Measurements from ENCODE around the gene MYADM.

The MYADM gene

DNA sequence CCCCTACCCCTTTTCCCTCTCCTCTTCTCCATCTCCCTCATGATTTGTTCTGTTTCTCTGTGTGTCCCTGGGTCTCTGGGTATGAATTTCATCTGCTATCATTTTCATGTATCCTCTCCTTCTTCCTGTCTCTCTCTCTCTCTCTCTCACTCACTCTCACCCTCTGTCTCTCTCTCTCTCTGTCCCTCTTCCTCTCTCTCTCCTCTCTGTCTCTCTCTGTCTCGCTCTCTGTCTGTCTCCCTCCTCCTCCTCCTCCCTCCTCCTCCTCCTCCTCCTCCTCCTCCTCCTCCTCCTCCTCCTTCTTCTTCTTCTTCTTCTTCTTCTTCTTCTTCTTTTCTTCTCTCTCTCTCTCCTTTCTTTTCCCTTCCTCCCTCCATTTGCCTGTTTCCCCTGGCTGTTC, 38.1 kb downstream of the MYADM start:
- TF ChIP-seq, protein P1, sequence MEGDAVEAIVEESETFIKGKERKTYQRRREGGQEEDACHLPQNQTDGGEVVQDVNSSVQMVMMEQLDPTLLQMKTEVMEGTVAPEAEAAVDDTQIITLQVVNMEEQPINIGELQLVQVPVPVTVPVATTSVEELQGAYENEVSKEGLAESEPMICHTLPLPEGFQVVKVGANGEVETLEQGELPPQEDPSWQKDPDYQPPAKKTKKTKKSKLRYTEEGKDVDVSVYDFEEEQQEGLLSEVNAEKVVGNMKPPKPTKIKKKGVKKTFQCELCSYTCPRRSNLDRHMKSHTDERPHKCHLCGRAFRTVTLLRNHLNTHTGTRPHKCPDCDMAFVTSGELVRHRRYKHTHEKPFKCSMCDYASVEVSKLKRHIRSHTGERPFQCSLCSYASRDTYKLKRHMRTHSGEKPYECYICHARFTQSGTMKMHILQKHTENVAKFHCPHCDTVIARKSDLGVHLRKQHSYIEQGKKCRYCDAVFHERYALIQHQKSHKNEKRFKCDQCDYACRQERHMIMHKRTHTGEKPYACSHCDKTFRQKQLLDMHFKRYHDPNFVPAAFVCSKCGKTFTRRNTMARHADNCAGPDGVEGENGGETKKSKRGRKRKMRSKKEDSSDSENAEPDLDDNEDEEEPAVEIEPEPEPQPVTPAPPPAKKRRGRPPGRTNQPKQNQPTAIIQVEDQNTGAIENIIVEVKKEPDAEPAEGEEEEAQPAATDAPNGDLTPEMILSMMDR (IDR thresholded peaks at IDR 0.05; ENCODE audit: borderline replicate concordance, control extremely low read depth, extremely low read depth, insufficient read depth, missing control alignments), result no peak
- in situ Hi-C loops (cut with MboI; ENCODE audit: low sequenced_read_pairs, unreplicated experiment), result no loop called here
- DNase-seq (ENCODE audit: low spot score), result no peak

DNA sequence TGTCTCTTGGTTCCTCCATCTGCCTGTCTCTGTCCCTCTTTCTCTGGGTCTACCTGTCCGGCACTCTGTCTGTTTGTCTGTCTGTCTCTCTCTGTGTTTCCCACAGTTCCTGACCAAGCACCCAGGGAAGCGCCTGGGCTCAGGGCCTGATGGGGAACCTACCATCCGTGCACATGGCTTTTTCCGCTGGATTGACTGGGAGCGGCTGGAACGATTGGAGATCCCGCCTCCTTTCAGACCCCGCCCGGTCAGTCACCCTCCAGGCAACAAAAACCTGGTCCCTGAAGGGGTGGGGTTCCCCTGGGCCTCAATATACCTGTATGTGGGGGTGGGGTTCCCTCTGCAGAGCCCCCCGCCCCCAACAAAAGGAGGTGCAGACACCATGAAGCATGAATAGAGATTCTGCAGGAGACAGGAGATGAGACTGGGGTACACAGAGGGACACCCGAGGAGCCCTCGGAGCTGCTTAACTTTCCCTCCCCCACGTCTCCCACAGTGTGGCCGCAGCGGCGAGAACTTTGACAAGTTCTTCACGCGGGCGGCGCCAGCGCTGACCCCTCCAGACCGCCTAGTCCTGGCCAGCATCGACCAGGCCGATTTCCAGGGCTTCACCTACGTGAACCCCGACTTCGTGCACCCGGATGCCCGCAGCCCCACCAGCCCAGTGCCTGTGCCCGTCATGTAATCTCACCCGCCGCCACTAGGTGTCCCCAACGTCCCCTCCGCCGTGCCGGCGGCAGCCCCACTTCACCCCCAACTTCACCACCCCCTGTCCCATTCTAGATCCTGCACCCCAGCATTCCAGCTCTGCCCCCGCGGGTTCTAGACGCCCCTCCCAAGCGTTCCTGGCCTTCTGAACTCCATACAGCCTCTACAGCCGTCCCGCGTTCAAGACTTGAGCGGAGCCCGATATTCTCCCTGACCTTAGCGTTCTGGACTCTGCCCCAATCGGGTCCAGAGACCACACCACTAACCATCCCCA, 38.8 kb downstream of the MYADM start:
- in situ Hi-C loops (cut with MboI; ENCODE audit: low sequenced_read_pairs, unreplicated experiment), result no loop called here
- DNase-seq (ENCODE audit: low spot score), result peak; percentile 88
- TF ChIP-seq, protein P1 (IDR thresholded peaks at IDR 0.05; ENCODE audit: borderline replicate concordance, control extremely low read depth, extremely low read depth, insufficient read depth, missing control alignments), result peak; percentile 59

DNA sequence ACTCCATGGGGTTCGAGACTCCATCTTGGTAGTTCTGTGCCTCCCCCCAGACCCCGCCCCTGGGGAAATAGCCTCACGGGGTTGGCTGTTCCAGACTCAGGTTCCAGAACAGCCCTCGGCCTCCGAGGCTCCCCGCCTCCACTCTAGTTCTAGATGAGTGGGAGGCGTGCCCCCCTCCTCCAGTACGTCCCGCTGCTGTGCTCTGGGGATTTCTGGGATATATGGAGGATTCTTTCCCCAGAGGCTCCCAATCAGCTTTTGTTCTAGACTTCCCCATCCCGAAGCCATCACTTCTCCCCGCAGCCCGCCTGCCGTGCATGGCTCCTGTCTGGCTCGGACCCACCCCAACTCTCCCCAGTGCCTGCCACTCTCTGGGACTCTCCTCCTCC, 39.5 kb downstream of the MYADM start:
- in situ Hi-C loops (cut with MboI; ENCODE audit: low sequenced_read_pairs, unreplicated experiment), result no loop called here
- TF ChIP-seq, protein P1 (IDR thresholded peaks at IDR 0.05; ENCODE audit: borderline replicate concordance, control extremely low read depth, extremely low read depth, insufficient read depth, missing control alignments), result no peak
- no peak for DNase-seq (ENCODE audit: low spot score)

DNA sequence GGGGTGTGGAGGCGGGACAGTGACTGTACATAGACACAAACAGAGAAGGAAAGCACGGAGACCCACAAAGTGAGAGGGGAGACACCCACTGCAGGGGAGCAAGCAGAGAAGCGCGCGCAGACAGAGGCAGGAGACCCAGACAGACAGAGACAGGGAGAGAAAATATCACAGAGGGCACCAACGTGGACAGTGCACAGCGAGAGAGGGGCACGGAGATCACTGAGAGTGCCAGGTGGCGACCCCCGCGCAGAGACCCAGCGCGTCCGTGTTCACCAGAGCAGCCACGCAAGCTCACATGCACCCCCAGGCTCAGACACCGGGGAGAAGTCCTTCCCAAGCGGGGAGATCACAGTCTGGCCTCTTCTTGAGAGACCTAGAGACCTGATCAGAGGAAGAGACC, 40.0 kb downstream of the MYADM start:
- TF ChIP-seq, protein P1 (IDR thresholded peaks at IDR 0.05; ENCODE audit: borderline replicate concordance, control extremely low read depth, extremely low read depth, insufficient read depth, missing control alignments), result no peak
- in situ Hi-C loops (cut with MboI; ENCODE audit: low sequenced_read_pairs, unreplicated experiment), result no loop called here
- no peak for DNase-seq (ENCODE audit: low spot score)

DNA sequence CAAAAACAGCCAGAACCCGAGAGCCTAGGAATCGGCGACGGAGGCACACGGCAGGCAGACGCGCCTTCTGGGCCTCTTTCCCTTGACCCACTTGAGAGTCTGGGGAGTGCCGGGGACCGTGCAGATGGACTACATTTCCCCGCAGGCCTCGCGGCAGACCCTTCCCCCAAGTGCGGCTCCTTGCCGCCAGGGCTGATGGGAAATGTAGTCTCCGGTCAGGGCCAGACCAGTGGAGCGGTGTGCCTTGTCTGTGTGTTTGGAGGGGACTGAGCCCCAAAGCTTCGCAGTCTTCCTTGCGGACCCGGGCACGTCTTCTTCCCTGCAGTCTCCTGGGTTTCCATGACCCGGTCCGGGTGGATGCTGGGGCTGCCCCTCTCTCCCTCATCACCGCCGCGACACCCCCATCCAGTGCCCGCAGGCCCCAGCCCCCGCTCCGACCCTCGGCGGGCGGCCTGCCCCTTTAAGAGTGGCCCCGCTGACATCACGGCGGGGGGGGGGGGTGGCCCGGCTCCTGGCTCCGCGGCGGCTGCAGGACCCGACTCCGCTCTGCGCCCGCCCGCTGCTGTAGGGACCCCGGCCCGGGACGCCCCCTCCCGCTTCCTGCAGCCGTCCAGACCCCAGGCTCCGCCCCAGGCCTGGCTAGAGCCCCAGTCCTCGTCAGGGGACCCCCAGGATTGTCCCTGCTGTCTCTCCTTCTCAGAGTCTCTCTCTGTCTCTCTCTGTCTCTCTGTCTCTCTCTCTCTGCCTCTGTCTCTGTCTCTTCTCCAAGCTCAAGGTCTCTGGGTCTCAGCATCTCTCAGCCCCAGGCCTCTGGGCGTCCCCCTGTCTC, 40.6 kb downstream of the MYADM start:
- TF ChIP-seq, protein P1 (IDR thresholded peaks at IDR 0.05; ENCODE audit: borderline replicate concordance, control extremely low read depth, extremely low read depth, insufficient read depth, missing control alignments), result no peak
- DNase-seq (ENCODE audit: low spot score), result peak; percentile 73
- in situ Hi-C loops (cut with MboI; ENCODE audit: low sequenced_read_pairs, unreplicated experiment), result no loop called here

DNA sequence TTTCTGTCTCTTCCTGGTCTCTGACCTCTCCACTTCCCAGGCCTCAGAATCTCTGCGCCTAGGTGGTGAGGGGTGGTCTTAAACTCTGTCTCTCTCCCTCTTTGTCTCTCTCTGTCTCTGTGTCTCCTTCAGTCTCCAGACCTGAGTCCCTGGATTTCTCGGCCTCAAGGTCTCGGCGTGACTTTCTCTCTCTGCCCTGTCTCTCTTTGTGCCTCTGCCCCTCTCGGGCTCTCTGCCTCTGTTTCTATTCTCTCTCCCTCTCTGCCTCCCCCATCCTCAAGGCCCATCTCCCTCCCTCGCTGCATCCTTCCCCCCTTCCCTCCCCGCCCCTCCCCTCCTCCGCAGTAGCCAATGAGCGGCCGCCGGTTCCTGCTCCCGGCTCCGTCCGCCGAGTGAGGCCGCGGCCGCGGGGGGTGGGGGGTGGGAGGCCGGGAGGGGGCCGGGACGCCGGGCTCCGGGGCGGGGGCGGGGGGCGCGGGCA, 41.3 kb downstream of the MYADM start, which contains the start of gene CACNG7:
TSS of gene CACNG7 (plus strand) at position 344 of the 481 bp plus-strand sequence. CDS start 3,554 bp downstream, outside the sequence.
- no peak for DNase-seq (ENCODE audit: low spot score)
- TF ChIP-seq, protein P1 (IDR thresholded peaks at IDR 0.05; ENCODE audit: borderline replicate concordance, control extremely low read depth, extremely low read depth, insufficient read depth, missing control alignments), result no peak
- in situ Hi-C loops (cut with MboI; ENCODE audit: low sequenced_read_pairs, unreplicated experiment), result no loop called here
